22Rv1 (cell line): ENCODE measurements around the gene IL23R.

Source experiments
- H3K27ac ChIP-seq: fragments of 450-650 bp; 2 replicates; pipeline ENCODE4 v1.5.1; 2017
- ZFX ChIP-seq: fragments of 450-650 bp; IDR thresholded peaks from 2 replicates; pipeline ENCODE4 v1.6.1; 2017; ENCODE audit warnings: antibody characterized with exemption, borderline replicate concordance
- TF ChIP-seq, protein P1 (sequence below): fragments of 450-650 bp; IDR thresholded peaks from 2 replicates; pipeline ENCODE4 v1.5.1; 2017; ENCODE audit warnings: mild to moderate bottlenecking

IL23R gene

DNA sequence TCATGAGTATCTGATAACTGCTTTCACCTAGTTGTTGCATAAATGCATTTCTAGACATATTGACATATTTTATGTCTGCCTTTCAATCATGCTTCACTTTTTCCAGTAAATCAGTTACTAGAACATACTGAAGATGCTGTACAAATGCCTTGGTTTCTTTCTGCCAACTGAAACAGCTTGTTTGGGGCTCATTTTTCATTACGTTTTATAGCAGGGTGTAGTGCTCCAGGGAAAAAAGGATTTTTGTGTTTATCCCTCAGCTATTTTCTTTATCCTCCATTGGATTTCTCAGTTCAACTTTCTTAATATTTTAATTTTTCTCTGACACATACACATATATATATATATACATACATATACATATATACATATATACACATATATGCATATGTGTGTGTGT lies 51.7 kb downstream of the IL23R start:
- H3K27ac ChIP-seq: no peak overlapping the region
- TF ChIP-seq ZFX: no peak
- TF ChIP-seq, protein P1, sequence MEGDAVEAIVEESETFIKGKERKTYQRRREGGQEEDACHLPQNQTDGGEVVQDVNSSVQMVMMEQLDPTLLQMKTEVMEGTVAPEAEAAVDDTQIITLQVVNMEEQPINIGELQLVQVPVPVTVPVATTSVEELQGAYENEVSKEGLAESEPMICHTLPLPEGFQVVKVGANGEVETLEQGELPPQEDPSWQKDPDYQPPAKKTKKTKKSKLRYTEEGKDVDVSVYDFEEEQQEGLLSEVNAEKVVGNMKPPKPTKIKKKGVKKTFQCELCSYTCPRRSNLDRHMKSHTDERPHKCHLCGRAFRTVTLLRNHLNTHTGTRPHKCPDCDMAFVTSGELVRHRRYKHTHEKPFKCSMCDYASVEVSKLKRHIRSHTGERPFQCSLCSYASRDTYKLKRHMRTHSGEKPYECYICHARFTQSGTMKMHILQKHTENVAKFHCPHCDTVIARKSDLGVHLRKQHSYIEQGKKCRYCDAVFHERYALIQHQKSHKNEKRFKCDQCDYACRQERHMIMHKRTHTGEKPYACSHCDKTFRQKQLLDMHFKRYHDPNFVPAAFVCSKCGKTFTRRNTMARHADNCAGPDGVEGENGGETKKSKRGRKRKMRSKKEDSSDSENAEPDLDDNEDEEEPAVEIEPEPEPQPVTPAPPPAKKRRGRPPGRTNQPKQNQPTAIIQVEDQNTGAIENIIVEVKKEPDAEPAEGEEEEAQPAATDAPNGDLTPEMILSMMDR: no peak

DNA sequence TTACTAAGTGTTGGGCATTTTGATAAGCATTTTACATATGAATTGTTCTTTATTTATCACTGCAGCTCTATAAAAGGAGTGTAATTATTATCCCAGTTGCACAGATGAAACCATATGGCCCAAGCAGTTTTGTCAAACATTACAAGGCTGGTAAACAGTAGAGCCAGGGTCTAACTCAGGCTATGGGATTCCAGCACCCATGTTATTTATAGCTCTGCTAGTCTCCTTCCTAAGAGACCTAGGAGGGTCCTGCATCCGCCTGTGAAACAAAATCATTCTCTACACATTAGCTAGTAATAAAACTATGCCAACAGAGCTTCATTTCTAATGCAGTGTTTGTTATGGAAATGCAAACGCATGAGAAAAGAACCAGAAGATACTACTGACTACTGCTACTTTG lies 58.6 kb downstream of the IL23R start:
- no peak for TF ChIP-seq ZFX
- TF ChIP-seq, protein P1: no peak
- no peak overlapping the region for H3K27ac ChIP-seq

GRCh38 chr1:67226688-67227087 lies 60.4 kb downstream of the IL23R start:
- no peak overlapping the region for H3K27ac ChIP-seq
- no peak for TF ChIP-seq ZFX
- TF ChIP-seq, protein P1: no peak

GRCh38 chr1:67227196-67227595 lies 60.9 kb downstream of the IL23R start:
- H3K27ac ChIP-seq: no peak overlapping the region
- TF ChIP-seq, protein P1: no peak
- TF ChIP-seq ZFX: no peak

DNA sequence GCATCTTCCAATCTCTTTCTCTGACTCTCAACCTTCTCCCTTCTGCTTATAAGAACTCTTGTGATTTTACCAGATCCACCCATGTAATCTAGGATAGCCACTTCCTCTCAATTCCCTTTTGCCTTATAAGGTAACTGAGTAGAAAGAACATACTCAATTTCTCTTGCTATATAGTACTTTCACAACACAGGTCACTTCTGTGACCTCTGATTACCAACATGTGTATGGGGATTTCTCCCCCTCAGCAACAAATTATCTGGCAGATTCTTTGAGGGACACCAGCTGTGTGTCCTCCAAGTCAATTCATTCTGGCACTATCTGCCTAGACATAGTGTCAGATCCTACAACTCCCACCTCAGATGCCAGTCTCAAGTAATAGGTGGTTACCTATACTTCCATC lies 62.5 kb downstream of the IL23R start:
- TF ChIP-seq ZFX: no peak
- TF ChIP-seq, protein P1: no peak

GRCh38 chr1:67230539-67230938 lies 64.3 kb downstream of the IL23R start:
- TF ChIP-seq, protein P1: no peak
- no peak for TF ChIP-seq ZFX
- no peak overlapping the region for H3K27ac ChIP-seq

More for the DNA sequence above, 62.5 kb downstream of the IL23R start:
- no peak overlapping the region for H3K27ac ChIP-seq

- H3K27ac ChIP-seq: no peak overlapping the region
- no peak for TF ChIP-seq ZFX
- TF ChIP-seq, protein P1: no peak
These were observed 70.0 kb downstream of the IL23R start for GRCh38 chr1:67236277-67236676.

- TF ChIP-seq, protein P1: no peak
- TF ChIP-seq ZFX: no peak
- H3K27ac ChIP-seq: no peak overlapping the region
These were observed 73.5 kb downstream of the IL23R start for GRCh38 chr1:67239738-67240137.
